Endothelial cell of umbilical vein (primary cell): Measurements from ENCODE around the gene DOLK. TPM values are rescaled to one million over a fixed set of nuclear protein-coding genes. Genes with fewer than 3 reads are reported as not detected.

ENCODE experiments used
- Bru-seq: library from RNA; stranded (reverse); fragments of 400-500 nt; gene quantifications from one replicate; lab custom pipeline; 2021; lab: Mats Ljungman, UMichigan
- BruChase-seq, 2 experiments: library from RNA; stranded (reverse); fragments of 400-500 nt; gene quantifications; one replicate each; lab custom pipeline; 2021; lab: Mats Ljungman, UMichigan
- BruUV-seq: library from RNA; stranded (reverse); fragments of 400-500 nt; replicated peaks from 2 replicates; lab custom pipeline; 2021; lab: Mats Ljungman, UMichigan
- CTCF ChIA-PET: fragments of 300-600, 350-600 bp; sonication (Branson Sonifier 250); formaldehyde crosslinking; loops from one replicate; lab custom pipeline; 2021; ENCODE audit warnings: antibody characterized with exemption, inconsistent platforms; lab: Charles Lee
- POLR2A ChIA-PET: fragments of 300-600, 350-600 bp; sonication (Branson Sonifier 250); formaldehyde crosslinking; loops from one replicate; lab custom pipeline; 2021; ENCODE audit warnings: antibody characterized with exemption, inconsistent platforms; lab: Charles Lee
- DNase-seq: peaks from one replicate; pipeline ENCODE4 v3.0.0-alpha.2; 2011; ENCODE audit warnings: low read depth, low spot score
- FAIRE-seq: peaks from 2 replicates; lab custom pipeline; 2011; peaks lifted over from hg19 to GRCh38; lab: Jason Lieb, UNC
- H2AFZ ChIP-seq: 2 replicates; pipeline ENCODE4 v1.6.0; 2012; ENCODE audit warnings: low read depth, low read length, control low read depth, inconsistent platforms
- H3K27ac ChIP-seq: 2 replicates; pipeline ENCODE4 v1.5.1; 2011; ENCODE audit warnings: low read depth, mild to moderate bottlenecking, control low read depth, low read length, moderate library complexity; ENCODE audit not compliant: insufficient read depth
- H3K27me3 ChIP-seq, 2 experiments: 2 replicates each; pipeline versions ENCODE4 v1.6.0 to v1.6.1; 2011; ENCODE audit warnings: low read length in 2 of 2, mixed read lengths in 1 of 2; ENCODE audit not compliant: control insufficient read depth in 2 of 2, insufficient read depth in 2 of 2
- H3K36me3 ChIP-seq, 2 experiments: 2 replicates in 1 of 2; 3 replicates in 1 of 2; pipeline ENCODE4 v1.5.1; 2011; ENCODE audit warnings: low read length in 2 of 2, mild to moderate bottlenecking in 1 of 2, moderate library complexity in 1 of 2; ENCODE audit not compliant: control insufficient read depth in 2 of 2, insufficient read depth in 2 of 2; ENCODE audit errors: extremely low read depth in 1 of 2
- H3K4me1 ChIP-seq: 3 replicates; pipeline ENCODE4 v1.5.1; 2011; ENCODE audit warnings: mild to moderate bottlenecking, low read length; ENCODE audit not compliant: control insufficient read depth, insufficient read depth; ENCODE audit errors: extremely low read depth
- H3K4me2 ChIP-seq: 2 replicates; pipeline ENCODE4 v1.6.1; 2011; ENCODE audit warnings: low read length, control low read depth, mixed read lengths; ENCODE audit not compliant: insufficient read depth
- H3K4me3 ChIP-seq, 3 experiments: fragments of 200-600 bp in 1 of 3; sonication (generic), shearing (Covaris generic) in 1 of 3; replicated peaks in 1 of 3; 2 replicates each; pipeline ENCODE4 v1.5.1; 2011 to 2016; ENCODE audit warnings: control low read depth in 3 of 3, low read length in 3 of 3, mild to moderate bottlenecking in 2 of 3, inconsistent platforms in 1 of 3, low read depth in 1 of 3, moderate library complexity in 1 of 3; ENCODE audit not compliant: insufficient read depth in 1 of 3
- H3K79me2 ChIP-seq: 2 replicates; pipeline ENCODE4 v1.6.0; 2012; ENCODE audit warnings: low read length, inconsistent platforms; ENCODE audit not compliant: control insufficient read depth, insufficient read depth
- H3K9ac ChIP-seq: replicated peaks from 2 replicates; pipeline ENCODE3; 2011; ENCODE audit warnings: low read length, control low read depth; ENCODE audit not compliant: insufficient read depth; ENCODE audit errors: extremely low read depth
- H3K9me1 ChIP-seq: replicated peaks from 3 replicates; pipeline ENCODE4 v1.6.0; 2011; ENCODE audit warnings: mild to moderate bottlenecking, low read length; ENCODE audit not compliant: control insufficient read depth, insufficient read depth; ENCODE audit errors: extremely low read depth
- H3K9me3 ChIP-seq: replicated peaks from 2 replicates; pipeline ENCODE4 v1.5.1; 2012; ENCODE audit warnings: low read length, inconsistent platforms; ENCODE audit not compliant: control insufficient read depth, insufficient read depth
- H4K20me1 ChIP-seq: replicated peaks from 2 replicates; pipeline ENCODE3; 2011; ENCODE audit warnings: mild to moderate bottlenecking, low read length; ENCODE audit not compliant: control insufficient read depth, insufficient read depth; ENCODE audit errors: extremely low read depth
- FOS ChIP-seq: IDR thresholded peaks from 2 replicates; pipeline ENCODE4 v1.6.1; 2011; ENCODE audit warnings: mild to moderate bottlenecking, low read length, moderate library complexity, borderline replicate concordance; ENCODE audit not compliant: insufficient read depth
- MYC ChIP-seq: IDR thresholded peaks from one replicate; pipeline ENCODE4 v1.6.1; 2011; ENCODE audit warnings: mild to moderate bottlenecking, low read depth, low read length
- POLR2A ChIP-seq: IDR thresholded peaks from 2 replicates; pipeline ENCODE4 v1.6.1; 2012; ENCODE audit warnings: low read depth, mild to moderate bottlenecking, control low read depth, low read length
- POLR2AphosphoS5 ChIP-seq: IDR thresholded peaks from 2 replicates; pipeline ENCODE4 v1.6.1; 2012; ENCODE audit warnings: low read depth, mild to moderate bottlenecking, control low read depth, low read length, moderate library complexity; ENCODE audit not compliant: insufficient read depth
- dilution Hi-C: fragments of 300-500 bp; cut with MboI; formaldehyde crosslinking; loops from one replicate; pipeline ENCODE4 v1.15.0; 2019; ENCODE audit warnings: low sequenced_read_pairs; ENCODE audit not compliant: extremely low pct_ligation_motif_present
- intact Hi-C: fragments of 100-400 bp; cut with micrococcal nuclease; formaldehyde crosslinking; loops from one replicate; pipeline ENCODE4 v1.10.0; 2022
- long read RNA-seq: library from polyadenylated mRNA; stranded (forward); transcript quantifications from one replicate; pipeline ENCODE4 v2.0.0, GENCODE V29; 2021
- polyA minus RNA-seq, 3 experiments: library from RNA; depleted of rRNA, polyadenylated mRNA; stranded (reverse); fragments of >200 nt; gene quantifications; 1 replicate in 1 of 3; 2 replicates in 2 of 3; pipeline ENCODE4 v1.2.3, GENCODE V29; 2011
- polyA plus RNA-seq, 4 experiments: library from polyadenylated mRNA; depleted of rRNA in 3 of 4; stranded (reverse) in 3 of 4; unstranded in 1 of 4; fragments of >200 nt; gene quantifications; 2 replicates each; pipeline versions ENCODE4 v1.2.1 to v1.2.3, GENCODE V29; 2011 to 2012; ENCODE audit warnings: missing spikeins in 1 of 4
- total RNA-seq: library from RNA; stranded (reverse); gene quantifications from 2 replicates; pipeline ENCODE4 v1.2.3, GENCODE V29; 2021
- TF ChIP-seq, protein P1 (sequence below): IDR thresholded peaks from 2 replicates; pipeline ENCODE4 v1.6.1; 2011; ENCODE audit not compliant: insufficient read depth, insufficient read length

Gene DOLK
- 18.8 and 22.3 TPM in 2 replicates for total RNA-seq
- 59.8 and 71.6 TPM in 2 replicates for polyA plus RNA-seq
- polyA plus RNA-seq (2011; cell fraction: cytosol; rRNA removed): 26.2 and 27.5 TPM in 2 replicates
- polyA plus RNA-seq (2011; cell fraction: nucleus; rRNA removed): 13.3 and 13.6 TPM in 2 replicates
- polyA plus RNA-seq (2012): 22.6 and 24.8 TPM in 2 replicates
- 68.3 and 77.7 TPM in 2 replicates for polyA minus RNA-seq
- polyA minus RNA-seq (2011; cell fraction: cytosol; rRNA and poly(A)+ RNA removed): 17.3 TPM
- 15.5 and 18.1 TPM in 2 replicates for polyA minus RNA-seq (2011; cell fraction: nucleus; rRNA and poly(A)+ RNA removed)
- percentile 55 among the genes with signal in this experiment for Bru-seq, nascent RNA
- percentile 47 among the genes with signal in this experiment for BruChase-seq, experiment 1, labeled RNA remaining after a 6-hour chase
- BruChase-seq, experiment 2, labeled RNA remaining after a 2-hour chase: percentile 78 among the genes with signal in this experiment
- long read RNA-seq, transcript DOLK-201 (1 exons, 2,090 nt): major isoform, 378 of 378 reads
- long read RNA-seq, partial matches to known transcripts: 0 of 378 reads
- long read RNA-seq, other reads (novel, unspliced or antisense): 0 of 378 reads

DNA sequence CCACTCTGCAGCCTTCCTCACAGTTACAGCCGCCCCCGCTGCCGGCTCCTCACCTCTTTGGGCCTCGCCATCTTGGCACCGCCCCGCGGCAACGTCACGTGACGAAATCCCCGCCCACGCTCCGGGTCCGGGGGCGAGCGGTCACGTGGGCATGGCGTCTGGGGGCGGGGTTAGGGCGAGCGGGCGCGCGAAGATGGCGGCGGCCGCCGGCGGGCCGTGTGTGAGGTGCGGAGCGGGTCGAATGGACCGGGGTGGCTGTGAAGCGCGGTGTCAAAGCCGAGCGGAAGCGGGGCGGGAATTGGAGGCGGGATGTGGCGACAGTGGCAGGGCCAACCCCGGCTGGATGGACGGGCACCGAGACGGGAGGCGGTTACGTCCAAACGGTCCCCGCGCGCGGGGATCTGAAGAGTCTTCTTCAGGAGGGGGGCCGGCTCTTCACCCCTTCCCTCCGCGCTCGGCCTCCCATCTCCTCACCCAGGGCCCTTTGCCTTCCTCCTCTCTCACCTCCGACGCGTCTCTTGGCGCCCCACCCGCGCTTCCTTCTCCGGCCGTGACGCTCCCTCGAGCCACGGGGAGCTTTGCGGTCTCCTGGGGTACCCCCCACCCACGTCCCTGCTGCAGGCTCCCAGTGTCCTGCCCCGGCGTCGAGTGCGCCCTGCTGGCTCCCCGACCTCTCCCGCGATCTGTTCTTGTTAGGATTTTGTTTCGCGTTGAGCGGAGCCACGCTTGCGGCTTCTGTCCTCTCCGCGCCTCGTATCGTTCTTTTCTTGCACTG lies at the start of gene DOLK, which contains the start of gene NUP188:
DOLK (minus strand) TSS at position 77 of the 775 bp plus-strand sequence. CDS start 300 bp downstream, outside the sequence.
NUP188 (plus strand) TSS at position 173 of the 775 bp plus-strand sequence; CDS start at position 194, 21 bp downstream.
- POLR2A ChIA-PET: interaction anchor here (1.0 kb wide), 1 partner anchor 66 kb away, joined by 12 read pairs; the partner anchor contains the start of genes KYAT1 and LRRC8A
- no peaks in the 10 kb centered on the region for H4K20me1 ChIP-seq
- intact Hi-C loops: loop anchor here (5.0 kb wide), 3 partner anchors 65 to 215 kb away; partner anchors contain the start of genes KYAT1, LRRC8A and SH3GLB2

More for the DNA sequence above, at the start of gene DOLK, which contains the start of gene NUP188:
- peaks cover 0 to 5% of the 10 kb centered on the region in 2 experiments for H3K36me3 ChIP-seq
- H3K9me1 ChIP-seq: no peaks in the 10 kb centered on the region
- TF ChIP-seq POLR2AphosphoS5 (peak; percentile 77), MYC (no peak), FOS (no peak), POLR2A (peak; percentile 87)
- TF ChIP-seq, protein P1, sequence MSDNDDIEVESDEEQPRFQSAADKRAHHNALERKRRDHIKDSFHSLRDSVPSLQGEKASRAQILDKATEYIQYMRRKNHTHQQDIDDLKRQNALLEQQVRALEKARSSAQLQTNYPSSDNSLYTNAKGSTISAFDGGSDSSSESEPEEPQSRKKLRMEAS: peak; percentile 97
- dilution Hi-C loops: no loop called here
- peak within 1 kb of the TSS; percentile 80 for H3K4me2 ChIP-seq
- DNase-seq (peak; percentile 93), FAIRE-seq (peak; percentile 93)
- no peaks in the 10 kb centered on the region for H3K27me3 ChIP-seq
- no peaks in the 10 kb centered on the region for H3K9me3 ChIP-seq
- peak within 1 kb of the TSS; percentile 70 for H3K27ac ChIP-seq
- peaks cover 17% of the 10 kb centered on the region for H3K79me2 ChIP-seq
- H3K4me1 ChIP-seq: peaks cover 3% of the 10 kb centered on the region
- H3K9ac ChIP-seq: peak within 1 kb of the TSS; percentile 94
- BruUV-seq: TSS peak; percentile 43
- peak within 1 kb of the TSS; percentile 78 to 89 (median 88) for H3K4me3 ChIP-seq
- peak within 1 kb of the TSS; percentile 99 for H2AFZ ChIP-seq
- CTCF ChIA-PET: interaction anchor here (0.8 to 2.4 kb wide), 6 partner anchors 19 to 215 kb away, joined by 3 to 8 read pairs (median 5); partner anchors contain the start of gene ENDOG
